GM10847 (cell line): ENCODE measurements around the gene KISS1.

Experiments
- POLR2A ChIP-seq: IDR thresholded peaks from 2 replicates; pipeline ENCODE4 v1.6.1; 2011; ENCODE audit not compliant: insufficient read length; ENCODE audit errors: extremely low read depth

Gene KISS1

DNA sequence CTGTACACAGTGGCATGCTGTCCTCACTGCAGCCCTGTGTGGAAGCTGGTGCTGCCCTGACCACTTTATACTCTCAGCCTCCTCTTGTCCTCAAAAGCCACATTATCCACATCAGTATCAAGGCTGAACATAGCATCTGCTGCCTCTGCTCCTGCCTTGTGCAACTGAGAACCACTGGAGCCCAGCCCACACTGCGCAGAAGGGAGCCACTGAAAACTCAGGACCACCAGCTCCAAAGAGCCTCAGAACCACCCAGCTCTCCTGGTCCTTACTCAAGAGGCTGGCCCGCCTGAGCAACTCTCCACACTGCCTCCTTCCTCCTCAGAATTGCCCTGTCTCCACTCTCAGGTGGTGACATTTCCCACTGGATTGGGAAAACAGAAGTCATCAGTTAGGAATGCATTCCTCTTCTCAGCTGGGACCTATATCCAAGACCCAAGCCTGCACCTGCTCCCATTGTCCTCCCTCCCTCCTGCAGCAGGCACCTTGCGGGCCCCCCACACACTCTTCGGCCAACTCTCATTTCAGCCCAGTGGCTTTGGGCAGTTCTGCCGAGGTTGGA, 7.0 kb upstream of the KISS1 start:
- no peak for TF ChIP-seq POLR2A

DNA sequence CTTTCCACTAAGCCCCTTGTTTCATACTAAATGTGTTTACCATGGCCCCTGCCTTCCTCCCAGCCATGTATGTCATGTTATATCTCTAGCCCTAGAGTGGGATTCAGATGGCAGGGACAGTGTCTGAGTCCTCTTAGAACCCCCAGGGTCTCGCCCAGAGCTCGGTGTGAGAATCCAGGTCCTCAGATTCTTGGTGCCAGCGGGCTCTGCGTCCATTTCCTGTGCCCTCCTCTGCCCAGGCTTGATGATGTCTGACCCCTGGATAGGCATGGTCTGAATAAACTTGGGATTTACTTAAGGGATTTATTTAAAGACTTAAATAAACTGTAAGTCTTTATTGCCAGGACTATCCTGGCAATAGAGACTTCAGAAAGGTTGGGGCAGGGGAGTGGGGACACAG, 6.2 kb upstream of the KISS1 start:
- no peak for TF ChIP-seq POLR2A

DNA sequence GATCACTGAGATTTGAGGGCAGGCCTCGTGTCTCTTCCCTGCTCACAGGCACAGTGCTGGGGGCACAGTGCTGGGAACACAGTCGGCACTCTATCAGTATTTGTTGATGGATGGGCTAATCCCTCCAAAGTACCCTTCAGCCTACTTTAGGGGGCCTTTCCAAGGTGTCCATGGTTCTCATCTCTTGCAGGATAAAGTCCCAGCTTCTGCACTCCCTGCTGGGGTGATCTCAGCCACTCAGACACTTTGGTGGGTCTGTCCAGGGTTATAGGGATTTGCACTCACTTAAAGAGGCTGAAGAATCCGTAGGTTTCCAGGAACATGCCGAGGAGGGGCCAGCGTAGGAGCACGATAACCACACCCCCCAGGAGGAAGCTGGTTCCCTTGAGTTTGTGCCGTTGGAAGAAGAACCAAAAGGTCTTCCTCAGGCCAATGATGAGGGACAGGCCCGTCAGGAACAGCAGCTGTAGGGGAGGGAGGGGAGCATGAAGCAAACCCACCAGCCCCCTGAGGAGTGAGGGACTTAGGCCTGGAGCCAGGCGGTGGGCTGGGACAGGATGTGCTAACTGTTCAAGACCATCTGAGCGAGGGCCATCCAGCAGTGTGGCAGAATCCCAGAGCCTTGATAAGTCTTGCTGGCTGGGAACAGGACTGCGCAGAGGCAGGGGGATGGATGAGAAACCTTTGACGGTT, 5.2 kb upstream of the KISS1 start:
- no peak for TF ChIP-seq POLR2A

DNA sequence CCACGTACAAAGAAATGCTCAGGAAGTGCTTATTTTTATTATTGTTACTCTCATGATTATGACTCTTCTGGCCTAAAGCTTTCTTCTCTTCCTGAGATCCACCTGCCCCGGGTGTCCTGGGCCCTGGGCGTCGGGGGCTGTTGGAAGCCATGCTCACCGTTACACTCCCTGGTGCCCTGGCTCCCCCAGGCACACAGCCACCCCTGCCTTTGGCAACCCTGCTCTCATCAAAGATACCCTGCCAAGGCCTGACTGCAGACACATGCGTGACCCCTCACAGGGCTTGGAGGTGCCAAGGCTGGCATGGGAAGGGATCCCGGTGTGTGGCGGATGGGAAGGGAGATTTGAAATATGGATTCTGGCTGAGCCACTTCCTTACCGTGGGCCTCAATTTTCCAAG, 3.3 kb upstream of the KISS1 start:
- TF ChIP-seq POLR2A, result no peak

DNA sequence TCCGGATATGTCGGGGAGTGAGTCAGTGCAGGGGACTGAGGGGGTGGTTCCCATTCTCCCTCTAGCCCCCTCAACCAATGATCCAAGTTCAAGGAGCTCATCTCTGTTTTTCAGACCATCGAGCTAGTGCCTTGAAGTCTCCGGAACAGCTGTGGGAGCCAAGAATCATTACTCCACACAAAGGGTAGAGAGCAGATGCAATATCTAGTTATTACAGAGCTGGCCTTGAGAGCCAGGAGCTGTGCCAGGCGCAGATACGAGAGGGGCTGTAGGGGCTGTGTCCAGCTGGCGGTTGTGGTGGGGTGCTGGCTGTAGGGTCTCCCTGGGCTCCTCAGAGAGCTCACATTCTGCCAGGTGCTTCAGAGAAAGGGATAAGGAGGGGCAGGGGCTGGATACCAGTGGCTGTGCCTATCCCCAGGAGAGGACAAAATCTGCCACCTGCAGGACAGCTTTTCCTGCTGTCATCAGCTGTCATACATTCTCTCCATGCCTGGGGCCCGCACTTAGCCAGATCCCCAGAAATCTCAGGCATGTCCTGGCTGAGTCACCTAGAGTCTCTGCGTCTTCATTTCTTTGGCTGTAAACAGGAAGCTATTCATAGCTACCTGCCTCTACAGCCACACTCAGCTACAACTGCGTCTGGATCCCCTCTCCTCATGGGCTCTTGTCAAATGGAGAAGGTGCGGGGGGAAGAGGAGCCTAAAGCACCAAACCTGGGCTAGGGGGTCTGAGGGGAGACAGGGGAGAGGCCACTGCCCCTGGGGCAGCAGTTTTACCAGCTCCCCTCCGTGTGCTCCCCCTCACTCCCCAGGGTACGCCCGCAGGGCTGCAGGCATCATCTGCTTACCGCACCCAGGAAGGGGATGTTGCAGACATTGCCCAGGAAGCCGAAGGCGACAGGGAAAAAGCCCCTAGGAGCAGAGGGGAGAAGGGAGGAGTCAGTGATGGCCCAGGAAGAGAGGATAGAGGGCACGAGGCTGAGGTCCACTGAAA, 2.4 kb upstream of the KISS1 start:
- no peak for TF ChIP-seq POLR2A

DNA sequence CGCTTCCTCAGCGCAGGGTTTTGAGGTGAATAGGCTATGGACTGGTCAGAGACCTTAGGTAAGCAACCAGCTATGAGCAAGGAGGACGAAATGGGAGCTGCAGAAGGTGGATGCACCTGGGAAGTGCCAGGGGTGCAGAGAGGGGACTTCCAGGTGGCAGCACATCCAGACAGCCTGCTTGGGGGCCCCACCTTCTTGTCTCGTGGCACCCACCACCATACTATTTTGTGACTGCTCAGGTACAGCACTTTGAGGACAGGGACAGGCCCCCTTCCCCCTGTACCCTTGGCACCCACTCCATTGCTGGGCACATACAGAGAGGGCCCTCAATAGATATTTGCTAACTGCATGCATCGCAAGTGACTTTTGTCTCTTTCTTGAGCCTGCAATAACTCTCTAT, 777 bp upstream of the KISS1 start:
- no peak for TF ChIP-seq POLR2A

DNA sequence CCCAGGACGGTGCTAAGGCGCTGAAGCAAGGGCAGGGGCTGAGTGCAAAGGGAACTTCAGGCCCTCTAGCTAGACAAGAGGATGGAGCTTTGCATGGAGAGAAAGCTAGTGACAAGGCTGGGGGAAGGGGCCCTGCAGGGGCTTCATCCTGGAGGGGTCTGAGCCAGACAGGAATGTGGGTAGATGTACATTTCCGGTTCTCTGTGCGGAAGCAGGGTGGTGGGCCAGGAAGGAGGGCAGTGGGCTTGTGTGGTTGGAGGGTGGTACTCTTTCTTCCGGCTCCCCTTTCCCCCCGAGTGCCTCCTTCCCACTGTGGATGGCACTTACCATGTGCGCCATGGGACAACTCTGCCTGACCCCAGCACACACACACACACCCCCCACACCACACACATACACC, 1.5 kb downstream of the KISS1 start:
- no peak for TF ChIP-seq POLR2A

DNA sequence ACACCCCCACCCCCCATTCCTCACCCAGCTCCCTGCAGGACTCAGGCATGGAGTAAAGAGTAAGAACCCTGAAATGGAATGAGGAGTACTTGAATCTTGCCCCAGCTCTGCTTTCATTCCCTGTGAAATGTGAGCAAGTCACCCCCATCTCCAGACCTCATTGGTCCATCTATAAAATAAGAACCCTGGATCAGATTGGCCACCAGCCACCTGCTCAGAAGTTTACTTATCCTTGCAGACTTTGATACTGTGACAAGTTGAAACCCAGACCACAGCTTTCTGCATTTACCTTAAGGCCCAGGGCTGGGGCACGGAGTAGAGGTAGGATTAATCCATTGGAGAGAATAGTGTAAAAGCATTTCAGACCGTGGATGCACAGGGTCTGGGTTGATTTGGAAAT, 2.2 kb downstream of the KISS1 start:
- TF ChIP-seq POLR2A, result no peak

DNA sequence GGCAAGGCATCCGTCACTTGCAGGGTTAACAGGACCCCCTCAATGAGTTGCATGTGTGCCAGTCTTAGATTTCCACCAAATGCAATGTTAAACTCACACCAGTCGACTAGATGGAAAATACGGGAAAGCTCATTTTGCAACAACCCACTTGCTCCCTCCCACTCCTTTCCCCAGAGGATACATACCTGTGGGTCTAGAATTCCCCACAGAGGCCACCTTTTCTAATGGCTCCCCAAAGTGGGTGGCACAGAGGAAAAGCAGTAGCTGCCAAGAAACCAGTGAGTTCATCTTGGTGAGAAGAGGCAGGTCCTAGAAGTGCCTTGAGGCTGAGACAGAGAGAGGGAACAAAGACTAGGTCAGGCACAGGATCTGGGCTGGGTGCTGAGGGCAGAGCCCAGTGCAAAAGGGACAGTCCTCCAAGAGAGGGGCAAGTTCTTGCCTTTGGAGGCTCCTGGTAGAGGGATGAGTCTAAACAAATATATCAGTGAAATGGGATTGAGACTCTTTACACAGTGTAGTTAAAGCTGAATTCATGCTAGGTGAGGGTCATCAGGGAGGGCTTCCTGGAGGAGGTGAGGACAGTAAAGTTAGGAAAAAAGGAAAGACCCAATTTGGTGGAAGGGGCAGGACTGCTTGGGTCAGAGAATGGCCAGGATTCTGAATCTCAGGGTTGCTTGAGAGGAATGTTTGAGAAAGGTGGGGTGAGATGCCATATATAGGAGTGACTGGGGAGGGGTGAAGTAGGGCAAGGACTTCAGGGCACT, 3.5 kb downstream of the KISS1 start:
- no peak for TF ChIP-seq POLR2A

DNA sequence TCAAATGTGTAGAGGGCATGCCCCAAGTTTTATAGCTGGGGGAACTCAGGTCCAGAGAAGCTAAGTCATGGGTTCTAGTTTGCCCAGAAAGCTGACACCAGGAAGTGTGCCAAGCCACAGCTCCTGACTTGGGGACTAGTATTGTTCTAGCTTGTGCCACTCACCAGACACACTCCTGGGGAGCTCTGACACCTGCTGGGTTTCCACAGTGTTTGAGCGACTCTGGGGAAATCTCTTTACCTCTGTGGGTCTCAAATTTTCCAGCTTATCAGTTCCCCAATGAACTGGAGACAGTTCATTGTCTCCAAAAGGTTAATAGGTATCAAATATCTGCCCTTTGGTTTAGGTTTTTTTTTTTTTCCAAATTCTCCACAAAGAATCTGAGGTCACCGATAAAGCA, 4.2 kb downstream of the KISS1 start:
- no peak for TF ChIP-seq POLR2A

DNA sequence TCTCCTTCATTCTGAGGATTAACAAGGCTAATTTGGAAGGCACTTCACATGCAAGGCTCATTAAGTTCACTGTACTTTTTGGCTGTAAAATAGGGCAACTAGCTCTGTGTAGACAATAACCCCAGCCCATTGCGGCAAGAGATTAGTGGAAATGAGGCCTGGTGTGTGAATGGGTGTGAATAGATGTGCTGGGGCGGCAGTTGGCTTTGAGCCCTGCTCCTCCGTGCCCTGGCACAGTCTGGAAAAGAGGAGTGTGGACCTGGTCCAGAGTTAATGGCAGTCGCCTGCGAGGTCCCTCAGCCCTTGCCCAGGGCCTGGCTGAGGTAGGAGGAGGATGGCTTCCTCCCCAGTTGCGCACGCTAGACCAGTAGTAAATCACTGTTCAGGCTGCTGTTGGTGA, 4.8 kb downstream of the KISS1 start:
- TF ChIP-seq POLR2A, result no peak

DNA sequence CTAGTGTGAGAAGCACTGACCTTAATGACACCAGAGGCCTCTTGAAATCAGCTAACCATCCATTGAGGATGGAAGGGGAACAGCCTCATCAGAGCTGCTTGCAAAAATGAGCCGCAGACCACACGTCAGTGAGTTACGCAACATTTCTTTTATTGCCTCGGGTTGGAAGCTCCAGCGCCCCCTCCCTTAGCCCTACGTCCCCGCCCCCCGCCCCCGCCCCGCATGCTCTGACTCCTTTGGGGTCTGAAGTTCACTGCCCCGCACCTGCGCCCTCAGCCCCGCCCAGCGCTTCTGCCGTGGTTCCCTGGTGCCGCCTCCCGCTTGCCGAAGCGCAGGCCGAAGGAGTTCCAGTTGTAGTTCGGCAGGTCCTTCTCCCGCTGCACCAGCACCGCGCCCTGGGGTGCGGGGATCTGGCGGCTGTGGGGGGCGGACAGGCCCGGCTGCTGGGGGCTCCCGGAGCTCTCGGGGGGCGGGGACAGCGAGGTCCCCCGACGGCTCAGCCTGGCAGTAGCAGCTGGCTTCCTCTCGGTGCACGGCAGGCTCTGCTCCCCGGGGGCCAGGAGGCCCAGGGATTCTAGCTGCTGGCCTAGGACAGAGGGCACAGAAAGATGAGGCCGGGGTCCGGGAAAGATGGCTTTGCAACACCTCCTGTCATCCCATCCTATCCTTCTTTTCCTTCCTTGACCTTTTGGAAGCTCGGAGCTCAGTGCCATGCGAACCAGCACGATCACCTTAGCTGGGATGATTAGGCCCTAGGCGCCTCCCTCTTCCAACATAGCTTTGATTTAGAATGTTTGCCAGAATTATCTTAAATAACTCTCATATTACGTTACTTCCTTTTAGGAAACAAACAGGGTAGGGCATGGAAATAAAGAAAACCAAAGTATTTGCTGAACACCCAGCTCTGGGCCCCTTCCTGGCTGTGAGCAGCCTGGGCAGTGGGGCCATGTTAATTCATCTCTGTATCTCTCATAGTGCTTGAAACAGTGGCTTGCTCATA, 5.8 kb downstream of the KISS1 start:
- no peak for TF ChIP-seq POLR2A

DNA sequence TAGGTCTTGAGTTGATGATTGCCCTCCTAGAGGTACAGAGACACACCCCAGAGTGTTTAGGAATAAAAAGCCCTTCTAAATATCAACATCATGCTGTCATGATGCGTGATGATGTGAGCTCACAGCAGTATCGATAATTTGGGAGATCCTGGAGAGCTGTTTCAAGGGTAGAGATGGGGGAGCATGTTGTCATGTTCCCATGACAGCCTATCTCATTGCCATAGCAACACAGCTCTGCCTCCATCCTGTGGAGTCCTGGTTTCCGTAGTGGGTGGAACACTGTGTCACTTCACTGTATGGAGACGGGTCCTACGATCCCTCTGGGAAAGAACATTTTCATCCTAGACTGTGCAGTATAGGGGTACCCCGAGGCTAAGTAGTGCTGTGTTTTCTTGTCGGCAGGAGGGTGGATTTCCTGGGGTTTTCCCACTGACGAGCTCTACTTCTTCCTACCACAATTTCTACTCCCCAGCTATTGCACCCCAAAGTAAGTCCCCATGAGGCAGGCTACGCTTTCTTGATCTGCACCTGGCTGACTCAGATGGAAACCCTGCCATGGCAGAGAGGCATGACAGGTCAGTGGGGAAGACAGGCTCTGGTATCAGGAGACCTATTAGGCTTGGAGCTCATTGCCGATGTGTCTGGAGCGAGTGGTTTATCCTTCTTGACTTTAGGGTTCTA, 7.2 kb downstream of the KISS1 start:
- no peak for TF ChIP-seq POLR2A

DNA sequence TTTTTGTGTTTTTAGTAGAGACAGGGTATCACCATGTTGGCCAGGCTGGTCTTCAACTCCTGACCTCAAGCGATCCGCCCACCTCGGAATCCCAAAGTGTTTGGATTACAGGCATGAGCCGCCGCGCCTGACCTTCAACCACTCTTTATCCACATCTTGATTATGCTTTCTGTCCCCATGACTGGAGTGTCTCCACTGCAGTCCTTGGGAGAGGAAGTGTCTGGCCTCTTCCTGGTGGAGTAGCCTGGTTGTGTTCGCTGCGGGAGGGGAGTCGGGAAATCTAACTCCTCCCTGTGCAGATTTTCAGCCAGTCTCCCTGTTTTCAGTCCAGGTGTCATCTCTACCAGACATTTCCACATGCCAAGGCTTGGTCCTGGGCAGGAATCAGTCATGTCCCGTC, 9.7 kb downstream of the KISS1 start:
- TF ChIP-seq POLR2A, result no peak
